Measurements from ENCODE around the gene PAPOLA. TPM values are rescaled to one million over a fixed set of nuclear protein-coding genes. Genes with fewer than 3 reads are reported as not detected.

PAPOLA gene
- polyA plus RNA-seq, 2 of the 4 experiments (the other 2 are of a cell fraction), result 105 to 273 TPM

GRCh38 chr14:96574171-96574632 lies 72.0 kb downstream of the PAPOLA start (continued):
- TF ChIP-seq, protein P1, sequence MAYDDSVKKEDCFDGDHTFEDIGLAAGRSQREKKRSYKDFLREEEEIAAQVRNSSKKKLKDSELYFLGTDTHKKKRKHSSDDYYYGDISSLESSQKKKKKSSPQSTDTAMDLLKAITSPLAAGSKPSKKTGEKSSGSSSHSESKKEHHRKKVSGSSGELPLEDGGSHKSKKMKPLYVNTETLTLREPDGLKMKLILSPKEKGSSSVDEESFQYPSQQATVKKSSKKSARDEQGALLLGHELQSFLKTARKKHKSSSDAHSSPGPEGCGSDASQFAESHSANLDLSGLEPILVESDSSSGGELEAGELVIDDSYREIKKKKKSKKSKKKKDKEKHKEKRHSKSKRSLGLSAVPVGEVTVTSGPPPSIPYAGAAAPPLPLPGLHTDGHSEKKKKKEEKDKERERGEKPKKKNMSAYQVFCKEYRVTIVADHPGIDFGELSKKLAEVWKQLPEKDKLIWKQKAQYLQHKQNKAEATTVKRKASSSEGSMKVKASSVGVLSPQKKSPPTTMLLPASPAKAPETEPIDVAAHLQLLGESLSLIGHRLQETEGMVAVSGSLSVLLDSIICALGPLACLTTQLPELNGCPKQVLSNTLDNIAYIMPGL (CRISPR knock-in tag; IDR thresholded peaks at IDR 0.05; ENCODE audit: borderline replicate concordance), result no peak
- TF ChIP-seq, protein P2, sequence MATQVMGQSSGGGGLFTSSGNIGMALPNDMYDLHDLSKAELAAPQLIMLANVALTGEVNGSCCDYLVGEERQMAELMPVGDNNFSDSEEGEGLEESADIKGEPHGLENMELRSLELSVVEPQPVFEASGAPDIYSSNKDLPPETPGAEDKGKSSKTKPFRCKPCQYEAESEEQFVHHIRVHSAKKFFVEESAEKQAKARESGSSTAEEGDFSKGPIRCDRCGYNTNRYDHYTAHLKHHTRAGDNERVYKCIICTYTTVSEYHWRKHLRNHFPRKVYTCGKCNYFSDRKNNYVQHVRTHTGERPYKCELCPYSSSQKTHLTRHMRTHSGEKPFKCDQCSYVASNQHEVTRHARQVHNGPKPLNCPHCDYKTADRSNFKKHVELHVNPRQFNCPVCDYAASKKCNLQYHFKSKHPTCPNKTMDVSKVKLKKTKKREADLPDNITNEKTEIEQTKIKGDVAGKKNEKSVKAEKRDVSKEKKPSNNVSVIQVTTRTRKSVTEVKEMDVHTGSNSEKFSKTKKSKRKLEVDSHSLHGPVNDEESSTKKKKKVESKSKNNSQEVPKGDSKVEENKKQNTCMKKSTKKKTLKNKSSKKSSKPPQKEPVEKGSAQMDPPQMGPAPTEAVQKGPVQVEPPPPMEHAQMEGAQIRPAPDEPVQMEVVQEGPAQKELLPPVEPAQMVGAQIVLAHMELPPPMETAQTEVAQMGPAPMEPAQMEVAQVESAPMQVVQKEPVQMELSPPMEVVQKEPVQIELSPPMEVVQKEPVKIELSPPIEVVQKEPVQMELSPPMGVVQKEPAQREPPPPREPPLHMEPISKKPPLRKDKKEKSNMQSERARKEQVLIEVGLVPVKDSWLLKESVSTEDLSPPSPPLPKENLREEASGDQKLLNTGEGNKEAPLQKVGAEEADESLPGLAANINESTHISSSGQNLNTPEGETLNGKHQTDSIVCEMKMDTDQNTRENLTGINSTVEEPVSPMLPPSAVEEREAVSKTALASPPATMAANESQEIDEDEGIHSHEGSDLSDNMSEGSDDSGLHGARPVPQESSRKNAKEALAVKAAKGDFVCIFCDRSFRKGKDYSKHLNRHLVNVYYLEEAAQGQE (IDR thresholded peaks at IDR 0.05), result no peak
- TF ChIP-seq, protein P3, sequence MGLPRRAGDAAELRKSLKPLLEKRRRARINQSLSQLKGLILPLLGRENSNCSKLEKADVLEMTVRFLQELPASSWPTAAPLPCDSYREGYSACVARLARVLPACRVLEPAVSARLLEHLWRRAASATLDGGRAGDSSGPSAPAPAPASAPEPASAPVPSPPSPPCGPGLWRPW (IDR thresholded peaks at IDR 0.05), result no peak
- TF ChIP-seq FOSL2 (IDR thresholded peaks at IDR 0.05), result no peak
- no peak for TF ChIP-seq FOSL2 (CRISPR knock-in tag; IDR thresholded peaks at IDR 0.05)
- no peak for TF ChIP-seq CTCF (IDR thresholded peaks at IDR 0.05)
- TF ChIP-seq HOXA7 (CRISPR knock-in tag; IDR thresholded peaks at IDR 0.05), result no peak
- no peak for TF ChIP-seq RCOR1 (IDR thresholded peaks at IDR 0.05; ENCODE audit: low read depth, low read length)
- TF ChIP-seq, protein P4, sequence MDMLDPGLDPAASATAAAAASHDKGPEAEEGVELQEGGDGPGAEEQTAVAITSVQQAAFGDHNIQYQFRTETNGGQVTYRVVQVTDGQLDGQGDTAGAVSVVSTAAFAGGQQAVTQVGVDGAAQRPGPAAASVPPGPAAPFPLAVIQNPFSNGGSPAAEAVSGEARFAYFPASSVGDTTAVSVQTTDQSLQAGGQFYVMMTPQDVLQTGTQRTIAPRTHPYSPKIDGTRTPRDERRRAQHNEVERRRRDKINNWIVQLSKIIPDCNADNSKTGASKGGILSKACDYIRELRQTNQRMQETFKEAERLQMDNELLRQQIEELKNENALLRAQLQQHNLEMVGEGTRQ (IDR thresholded peaks at IDR 0.05), result no peak

DNA sequence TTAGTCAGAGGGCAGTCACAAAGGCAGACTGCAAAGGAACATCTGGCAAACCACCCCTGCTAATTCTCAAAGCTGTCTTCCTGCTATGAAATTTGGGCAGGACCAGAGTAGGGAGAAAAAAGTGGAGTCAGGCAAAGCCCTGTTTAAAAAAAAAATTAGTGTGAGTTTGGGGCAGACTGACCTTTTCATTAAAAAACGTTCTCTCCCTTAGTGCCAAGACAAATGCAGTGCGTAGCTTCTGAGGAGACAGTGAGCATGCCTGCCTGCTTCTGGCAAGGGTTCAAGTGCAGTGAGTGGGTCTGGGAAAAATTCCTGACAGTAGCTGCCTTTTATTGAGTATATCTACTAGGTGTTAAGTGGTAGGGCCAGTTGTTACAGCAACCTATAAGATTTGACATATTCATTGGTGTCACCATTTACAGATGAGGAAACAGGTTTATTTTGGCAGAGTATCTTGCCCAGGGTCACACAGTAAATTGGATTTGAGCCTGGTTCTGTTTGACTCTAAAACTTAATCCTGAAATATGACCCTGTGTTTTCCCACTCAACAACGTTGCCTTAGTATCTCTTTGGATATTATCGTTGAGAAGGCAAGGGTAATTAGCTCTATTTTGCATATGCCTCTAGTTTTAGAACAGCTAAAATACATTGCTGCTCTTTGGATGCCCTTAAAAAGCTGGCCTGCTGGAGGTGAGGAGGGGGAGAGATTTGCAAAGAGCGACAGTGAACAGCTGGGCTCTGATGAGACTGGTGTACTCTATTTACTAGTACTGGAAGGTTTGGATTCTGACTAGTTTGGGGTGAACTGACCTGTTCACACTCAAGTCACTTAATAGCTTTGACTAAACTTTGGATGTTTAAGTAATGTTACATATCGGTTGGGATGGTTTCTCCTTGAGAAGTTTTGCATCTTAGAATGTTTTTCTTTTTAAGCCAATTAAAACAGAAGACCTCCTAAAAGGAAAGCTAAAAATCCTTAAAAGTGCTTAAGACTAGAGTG lies 72.8 kb downstream of the PAPOLA start:
- POLR2A ChIA-PET, result no interaction called here
- WGBS (ENCODE audit: missing lambda C conversion rate), result 74% methylated on average over 6 of the region's 6 CpGs
- no peak overlapping the region for H3K4me2 ChIP-seq
- H3K9me3 ChIP-seq, result no peaks in the 10 kb centered on the region
- no peak for TF ChIP-seq EP300 (IDR thresholded peaks at IDR 0.05)
- TF ChIP-seq TP53 (CRISPR knock-in tag; IDR thresholded peaks at IDR 0.05), result no peak
- TF ChIP-seq HEYL (CRISPR knock-in tag; IDR thresholded peaks at IDR 0.05), result no peak
- no peak for TF ChIP-seq RARB (CRISPR knock-in tag; IDR thresholded peaks at IDR 0.05)
- TF ChIP-seq CBX8 (IDR thresholded peaks at IDR 0.05), result no peak
- TF ChIP-seq KDM1A (IDR thresholded peaks at IDR 0.05; ENCODE audit: low read depth), result no peak
- no peak for TF ChIP-seq FOSB (CRISPR knock-in tag; IDR thresholded peaks at IDR 0.05)
- TF ChIP-seq, protein P1 (CRISPR knock-in tag; IDR thresholded peaks at IDR 0.05; ENCODE audit: borderline replicate concordance), result no peak
- TF ChIP-seq SMC3 (IDR thresholded peaks at IDR 0.05), result no peak
- TF ChIP-seq RCOR1 (IDR thresholded peaks at IDR 0.05; ENCODE audit: low read depth, low read length), result no peak
- no peak for TF ChIP-seq HDAC2 (IDR thresholded peaks at IDR 0.05)
- ATAC-seq, result no peak
- H3K4me3 ChIP-seq, result no peak overlapping the region
- H3K4me1 ChIP-seq, result no peaks in the 10 kb centered on the region
- no peak for FAIRE-seq
- CTCF ChIA-PET, result interaction anchor here (0.9 to 3.3 kb wide), 4 partner anchors 7 to 167 kb away, joined by 3 to 18 read pairs (median 3); no protein-coding TSS in a partner anchor
- no peak overlapping the region for H3K27ac ChIP-seq
- no peak for DNase-seq (ENCODE audit: low read depth in 1 of 2, low spot score in 1 of 2)
